T-helper 22 cell (primary cell): Measurements from ENCODE around the gene HDAC4.

Experiments
- DNase-seq: peaks from one replicate; pipeline ENCODE4 v3.0.0-alpha.2; 2020; ENCODE audit warnings: low read depth

The HDAC4 gene

DNA sequence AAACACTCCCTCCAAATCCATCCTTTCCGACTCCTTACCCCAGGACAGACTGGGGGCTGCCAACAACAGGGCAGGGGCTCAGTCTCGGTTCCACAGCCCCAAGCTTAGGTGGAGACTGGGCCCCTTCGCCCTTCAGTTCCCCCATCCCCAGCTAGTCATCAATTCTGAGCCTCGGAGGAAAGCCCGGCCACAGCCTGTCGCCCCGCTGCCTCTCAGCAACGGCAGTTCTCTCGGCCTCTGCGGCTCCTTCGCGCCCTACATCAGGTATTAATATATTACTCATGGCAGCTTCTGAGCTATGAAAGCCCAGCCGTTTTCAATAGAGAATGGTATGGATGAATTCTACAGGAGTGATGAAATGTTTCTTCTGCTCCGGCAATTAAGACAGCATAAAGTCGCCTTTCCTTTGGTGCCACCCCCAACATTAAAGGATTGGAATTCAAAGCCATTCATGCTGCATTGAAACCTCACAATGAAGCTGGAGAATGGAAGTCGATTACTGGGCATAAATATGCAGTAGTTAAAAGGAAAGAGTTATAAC, 2.8 kb downstream of the HDAC4 start:
- no peak for DNase-seq

DNA sequence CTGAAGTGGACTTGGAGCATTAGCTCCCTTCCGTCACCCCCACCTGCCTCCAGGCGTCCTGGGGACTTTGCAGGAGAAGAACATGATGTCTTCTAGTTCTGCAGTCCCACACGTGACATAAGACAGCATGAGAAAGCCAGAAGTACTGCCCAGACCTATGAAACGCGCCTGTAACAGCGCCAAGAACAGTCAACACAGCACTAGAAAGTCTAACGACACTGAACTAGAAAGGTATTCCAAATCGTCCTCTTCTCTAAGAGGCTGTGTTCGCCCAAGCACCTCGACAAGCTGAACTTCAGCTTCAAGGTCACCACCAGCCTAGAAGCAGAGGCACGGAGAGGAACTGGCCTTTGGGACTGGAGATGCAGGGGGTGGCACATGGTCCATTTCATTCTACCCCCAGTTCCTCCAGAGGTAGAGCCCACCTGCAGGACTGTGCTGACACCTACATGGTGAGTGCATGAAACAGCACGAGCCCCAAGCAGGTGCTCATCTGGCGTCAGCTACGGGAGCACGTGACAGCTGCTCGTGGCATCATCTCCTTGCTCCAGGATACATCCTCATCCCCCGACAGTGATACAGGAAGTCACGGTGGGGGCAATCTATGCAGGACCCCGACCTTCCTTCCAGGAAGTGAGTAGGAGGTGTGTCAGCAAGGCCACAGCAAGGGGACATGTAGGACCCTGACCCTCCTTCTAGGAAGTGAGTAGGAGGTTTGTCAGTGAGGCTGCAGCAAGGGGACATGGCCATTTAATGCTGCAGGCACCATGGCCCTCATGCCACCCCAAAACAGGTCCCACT, 3.7 kb downstream of the HDAC4 start:
- no peak for DNase-seq

DNA sequence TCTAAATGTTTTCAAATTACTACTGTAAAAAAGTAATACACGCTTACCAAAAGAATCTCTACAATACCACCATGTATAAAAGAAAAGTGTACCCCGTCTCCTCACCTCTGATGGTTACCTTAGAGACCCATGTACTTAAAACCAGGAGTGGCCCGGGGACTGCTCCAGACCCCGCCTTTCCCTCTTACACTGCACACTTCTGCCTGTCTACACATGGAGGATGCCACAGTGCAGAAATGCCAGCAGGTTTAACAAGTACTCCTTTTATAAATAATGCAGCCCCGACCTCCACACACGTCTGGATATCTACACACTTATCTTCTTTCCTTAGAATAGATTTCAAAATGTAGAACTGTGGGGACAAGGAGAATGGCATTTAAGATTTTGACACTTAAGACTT, 5.3 kb downstream of the HDAC4 start:
- DNase-seq, result no peak

DNA sequence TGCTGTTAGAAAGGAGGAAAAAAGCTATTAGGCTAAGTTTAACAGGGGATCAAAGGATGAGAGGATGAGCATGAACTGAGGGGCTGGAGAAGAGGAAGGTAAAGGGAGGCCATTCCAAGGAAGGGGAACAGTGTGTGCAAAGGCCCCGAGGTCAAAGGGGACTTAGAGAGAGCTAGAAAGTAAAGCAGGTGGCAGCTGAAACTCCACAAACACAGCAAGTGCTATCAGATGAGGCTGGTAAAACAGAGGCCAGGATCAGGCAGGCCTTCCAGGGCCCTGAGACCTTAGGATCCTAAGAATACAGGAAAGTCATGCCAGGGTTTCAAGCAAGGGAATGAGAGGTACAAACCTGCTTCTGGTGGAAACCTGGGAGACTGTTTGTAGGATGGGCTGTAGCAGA, 5.8 kb downstream of the HDAC4 start:
- DNase-seq, result no peak

DNA sequence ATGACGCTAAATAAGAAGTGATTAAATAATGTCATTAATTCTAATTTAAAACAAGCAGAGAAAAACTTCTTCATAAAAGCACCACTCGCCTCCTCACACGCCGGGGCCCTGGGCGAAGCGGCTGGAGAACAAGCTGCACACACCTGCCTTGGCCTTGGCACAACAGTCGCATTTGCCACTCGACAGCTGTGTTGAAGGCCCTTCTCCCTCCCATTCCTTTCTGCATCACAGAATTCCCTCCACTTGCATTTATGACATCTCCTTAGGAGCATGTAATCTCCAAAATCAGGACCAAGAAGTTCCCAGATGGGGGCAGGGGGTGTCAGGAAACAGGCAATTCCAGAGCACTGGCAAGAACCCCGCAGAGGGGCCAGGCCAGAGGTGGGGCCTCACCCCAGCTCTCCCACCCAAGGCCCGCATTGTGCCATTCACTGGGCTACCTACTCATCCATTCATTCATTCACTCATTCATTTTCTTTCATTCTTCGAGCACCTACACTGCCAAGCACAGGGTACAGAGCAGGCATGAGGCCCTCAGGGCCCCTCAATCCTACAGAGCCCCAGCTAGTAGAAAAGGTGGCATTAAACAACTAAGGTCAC, 6.4 kb downstream of the HDAC4 start:
- DNase-seq, result no peak

DNA sequence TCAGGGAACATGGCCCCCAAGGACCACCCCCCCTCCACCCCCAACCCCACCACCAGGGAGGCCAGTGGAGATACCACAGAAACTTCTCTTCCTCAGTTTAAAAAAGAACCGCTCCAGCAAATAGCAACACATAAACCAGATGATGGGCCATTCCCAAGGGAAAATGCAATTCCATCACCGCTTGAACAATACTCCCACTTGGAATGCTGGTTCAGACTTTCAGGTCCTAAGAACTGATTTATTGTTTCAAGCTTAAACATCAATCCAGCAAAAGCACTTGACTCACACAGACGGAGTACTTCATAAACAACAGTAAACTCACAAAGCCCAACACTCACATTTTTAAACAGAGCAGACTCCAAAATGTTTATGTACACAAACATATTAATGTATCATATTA, 6.9 kb downstream of the HDAC4 start:
- no peak for DNase-seq

DNA sequence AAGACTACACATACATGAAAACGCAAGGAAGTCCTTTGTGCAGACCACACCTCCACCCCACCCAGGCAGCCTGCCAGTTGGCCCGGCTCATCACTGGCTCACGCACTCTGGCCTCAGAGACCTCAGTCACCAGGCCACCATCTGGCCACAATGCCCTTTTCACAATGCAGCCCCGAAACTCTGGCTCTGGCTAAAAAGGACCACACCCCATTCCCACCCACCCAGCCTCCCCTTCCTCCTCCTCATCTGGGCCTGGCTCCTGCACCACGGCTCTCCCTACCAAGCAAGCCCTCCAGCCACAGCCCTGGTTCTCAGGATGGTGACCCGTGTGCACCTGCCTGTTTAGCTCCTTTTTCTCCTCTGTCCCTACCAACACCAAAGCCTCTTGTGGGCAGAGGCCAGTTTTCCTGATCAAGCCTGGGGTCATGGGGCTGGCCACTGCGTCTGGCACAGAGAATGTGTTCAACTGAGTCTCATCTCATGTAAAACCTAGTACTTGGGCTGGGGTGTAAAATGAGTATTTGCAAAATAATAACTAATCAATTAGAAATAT, 7.4 kb downstream of the HDAC4 start:
- DNase-seq, result no peak

DNA sequence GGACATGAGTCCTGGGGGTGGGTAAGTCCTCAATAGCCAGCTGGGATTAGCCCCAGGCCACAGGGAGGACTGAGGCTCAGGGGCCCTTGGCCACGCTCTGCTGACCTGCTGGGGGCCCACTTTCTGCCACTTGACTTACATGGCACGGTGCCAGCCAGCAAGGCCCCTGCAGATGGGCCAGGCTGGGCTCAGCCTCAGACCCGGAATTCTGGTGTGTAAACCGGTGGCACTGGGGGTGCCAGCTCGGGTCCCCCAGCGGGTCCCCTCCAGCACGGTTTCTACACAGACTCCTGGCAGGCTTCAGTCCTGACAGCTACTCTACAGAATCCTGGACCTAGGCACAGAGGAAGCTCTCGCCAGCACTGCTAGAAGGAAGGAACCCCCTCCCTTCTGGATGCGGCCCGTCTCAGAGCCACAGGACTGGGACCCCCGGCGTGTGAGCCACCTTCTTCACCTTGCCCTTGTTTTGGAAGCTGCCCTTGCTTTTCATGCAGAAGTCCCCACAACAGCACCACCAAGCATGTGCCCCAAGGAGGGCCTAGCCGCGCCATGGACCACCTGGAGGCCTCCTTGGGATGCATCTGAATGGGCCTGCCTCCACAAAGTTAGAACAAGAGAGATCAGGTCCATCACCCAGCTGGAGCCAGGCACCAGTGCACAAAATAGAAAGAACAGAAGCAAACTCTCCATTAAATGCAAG, 8.0 kb downstream of the HDAC4 start:
- no peak for DNase-seq

DNA sequence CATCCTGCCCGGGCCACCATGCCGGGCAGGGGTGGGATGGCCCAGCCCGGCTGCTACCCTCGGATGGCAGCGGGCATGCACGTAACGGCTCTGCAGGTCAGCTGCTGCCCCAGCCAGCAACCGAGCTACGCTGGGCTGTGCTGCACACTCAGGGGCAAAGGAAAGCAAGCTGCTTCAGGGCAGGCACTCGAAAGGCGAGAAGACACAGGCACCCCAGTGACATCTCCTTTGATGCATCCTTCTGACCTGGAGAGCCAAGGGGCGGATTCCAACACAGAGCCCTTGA, 8.8 kb downstream of the HDAC4 start:
- DNase-seq, result no peak

DNA sequence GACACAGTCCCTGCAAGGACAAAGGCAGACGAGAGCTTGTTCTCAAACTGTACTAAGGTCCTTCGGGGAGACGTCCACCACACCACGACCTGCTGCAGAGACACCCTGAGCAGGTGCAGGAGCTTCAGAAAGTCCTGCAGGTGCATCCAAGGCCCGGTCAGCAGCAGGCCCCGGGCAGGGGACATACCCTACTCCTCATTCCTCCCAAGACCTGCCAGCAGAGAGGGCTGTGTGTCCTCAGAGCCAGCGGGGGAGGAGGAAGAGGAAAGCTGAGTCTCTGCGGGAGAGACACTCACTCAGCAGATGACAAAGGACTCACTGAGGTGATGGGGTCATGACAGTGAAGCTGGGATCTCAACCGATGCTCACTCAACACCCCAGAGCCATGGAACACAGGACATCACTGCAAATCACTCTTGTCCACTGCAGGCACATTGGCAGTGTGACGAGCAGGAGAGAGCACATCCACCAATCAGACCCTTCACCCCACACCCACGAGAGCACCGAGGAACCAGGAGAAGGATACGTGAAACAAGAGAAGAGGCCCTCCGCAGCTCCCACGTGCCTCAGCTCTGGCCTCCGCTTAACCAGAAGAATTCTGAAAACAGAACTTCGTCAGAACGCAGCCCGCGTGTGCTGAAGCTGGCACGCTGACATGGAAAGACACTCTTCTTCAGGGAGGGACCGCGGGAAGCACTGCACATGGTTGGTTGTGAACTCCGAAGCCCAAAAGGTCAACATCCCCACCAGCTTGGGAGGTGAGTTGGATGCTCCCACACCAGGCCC, 9.3 kb downstream of the HDAC4 start:
- DNase-seq, result no peak

DNA sequence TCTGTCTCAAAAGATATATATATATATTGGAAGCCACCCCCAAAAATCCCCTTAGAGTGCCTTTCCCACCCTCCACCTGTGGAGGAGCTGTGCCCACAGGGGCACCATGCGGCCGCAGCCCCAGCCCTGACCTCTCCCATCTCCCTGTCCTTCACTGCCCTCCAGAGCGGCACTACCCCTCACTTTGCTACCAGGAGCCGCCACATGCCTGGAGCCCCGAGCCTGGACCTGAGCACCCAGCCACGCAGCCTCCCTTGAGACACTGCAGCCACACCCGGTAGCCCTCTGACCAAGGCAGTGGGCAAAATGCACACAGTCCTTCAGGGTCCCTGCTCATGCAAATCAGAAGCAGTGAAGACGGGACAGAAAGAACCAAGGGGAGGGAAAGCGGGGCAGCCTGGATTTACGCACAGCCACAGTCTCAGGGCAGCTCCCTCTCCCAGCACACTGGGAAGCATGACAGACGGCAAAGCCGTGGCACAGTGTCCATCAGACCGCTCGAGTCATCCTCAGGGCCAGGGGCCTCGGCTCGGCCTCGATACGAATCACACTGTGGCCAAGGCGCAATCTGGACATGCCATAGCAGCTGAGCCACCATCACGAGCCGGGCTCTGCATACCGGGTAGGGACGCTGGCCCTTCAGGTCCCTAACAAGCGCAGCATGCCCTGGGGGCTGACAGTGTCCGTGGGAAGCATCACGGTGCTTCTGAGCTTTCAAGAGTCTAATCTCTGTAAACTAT, 10.1 kb downstream of the HDAC4 start:
- no peak for DNase-seq

DNA sequence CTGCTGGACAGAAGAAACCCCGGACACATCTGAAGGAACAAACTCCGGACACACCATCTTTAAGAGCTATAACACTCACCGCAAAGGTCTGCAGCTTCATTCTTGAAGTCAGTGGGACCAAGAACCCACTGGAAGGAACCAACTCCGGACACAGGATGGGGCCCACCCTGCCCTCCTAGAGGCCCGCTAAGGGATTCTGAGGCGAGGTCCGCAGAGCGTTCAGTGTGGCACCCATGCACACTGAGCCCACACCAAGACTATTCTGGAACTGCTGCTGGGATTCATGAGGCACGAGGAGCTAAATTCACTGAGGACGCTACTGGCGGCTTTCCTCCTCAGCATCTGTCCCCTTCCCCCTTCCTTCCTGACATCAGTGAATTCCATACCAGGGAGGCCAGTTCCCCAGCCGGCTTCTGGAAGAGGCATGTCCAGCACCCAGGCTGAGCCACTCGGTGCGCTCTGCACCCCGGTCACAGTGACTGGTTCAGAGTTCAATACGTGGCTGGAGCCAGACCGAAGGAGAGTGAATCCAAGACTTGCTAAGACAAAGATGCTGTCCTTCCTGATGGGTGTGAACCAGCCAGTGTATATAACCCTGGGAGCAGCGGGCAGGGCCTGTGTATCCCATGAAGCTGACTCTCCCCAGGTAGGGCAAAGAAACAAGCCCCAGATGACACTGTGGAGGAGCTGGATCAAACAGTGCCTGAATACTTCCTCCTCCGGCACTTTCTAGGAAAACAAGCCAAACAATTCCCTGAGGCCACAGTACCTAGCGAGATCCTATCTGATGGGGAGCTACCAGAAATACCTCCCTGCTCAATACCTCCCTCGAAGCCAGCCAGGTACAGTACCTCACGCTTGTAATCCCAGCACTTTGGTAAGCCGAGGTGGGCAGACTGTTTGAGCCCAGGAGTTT, 11.1 kb downstream of the HDAC4 start:
- no peak for DNase-seq

DNA sequence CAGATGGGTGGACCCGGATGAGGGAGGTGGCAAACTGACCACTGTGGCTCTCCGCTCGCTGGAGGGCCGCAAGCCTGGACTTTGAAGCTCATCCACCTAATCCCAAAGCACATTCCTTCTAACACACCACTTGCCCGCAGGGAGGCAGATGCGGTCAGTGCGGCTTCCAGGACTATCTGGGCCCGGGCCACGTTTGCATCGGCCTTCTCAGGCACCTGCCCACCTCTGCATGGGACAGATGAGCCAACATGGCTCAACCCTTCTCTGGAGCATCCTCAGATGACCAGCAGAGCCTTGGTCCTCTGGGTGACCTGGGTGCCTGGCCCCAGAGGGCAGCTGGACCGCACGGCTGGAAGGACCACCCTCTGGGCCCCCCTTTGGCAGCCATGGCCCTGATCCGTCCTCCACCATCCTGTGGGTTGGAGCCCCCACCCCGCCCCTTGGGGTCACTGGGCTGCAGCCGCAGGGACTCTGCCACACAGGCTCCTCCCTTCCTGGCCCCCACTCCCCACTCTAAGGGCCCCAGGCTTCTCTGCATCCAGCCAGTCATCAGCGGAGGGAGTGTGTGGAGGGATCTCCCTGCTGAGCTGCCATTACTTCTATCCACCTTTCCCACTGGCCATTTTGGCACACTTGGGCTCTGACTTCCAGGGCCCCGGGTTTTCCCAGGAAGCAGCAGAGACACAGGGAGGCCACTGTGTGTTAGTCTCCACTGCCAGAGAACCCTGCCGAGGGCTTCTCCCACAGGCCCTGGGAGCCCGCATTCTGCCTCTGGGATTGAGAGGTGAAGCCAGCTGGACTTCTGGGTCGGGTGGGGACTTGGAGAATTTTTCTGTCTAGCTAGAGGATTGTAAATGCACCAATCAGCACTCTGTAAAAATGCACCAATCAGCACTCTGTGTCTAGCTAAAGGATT, 12.3 kb downstream of the HDAC4 start:
- DNase-seq, result no peak

DNA sequence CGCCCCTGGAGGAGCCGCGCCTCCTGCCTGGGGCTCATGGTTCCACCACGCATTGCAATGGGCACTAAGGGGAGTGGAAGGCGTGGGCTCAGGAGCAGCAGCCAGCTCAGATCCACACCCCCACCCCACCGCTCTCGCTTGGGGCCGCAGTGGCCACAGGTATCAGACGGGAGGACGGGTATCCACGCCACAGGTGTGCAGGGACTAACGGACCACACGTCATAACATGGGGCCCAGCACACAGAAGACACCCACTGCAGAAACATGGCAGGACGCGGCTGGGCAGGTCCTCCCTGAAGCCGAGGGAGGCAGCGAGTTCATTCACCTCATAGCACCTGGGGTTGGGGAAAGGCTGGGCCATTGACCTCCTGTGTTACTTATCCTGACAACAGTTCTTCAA, 13.0 kb downstream of the HDAC4 start:
- DNase-seq, result no peak

DNA sequence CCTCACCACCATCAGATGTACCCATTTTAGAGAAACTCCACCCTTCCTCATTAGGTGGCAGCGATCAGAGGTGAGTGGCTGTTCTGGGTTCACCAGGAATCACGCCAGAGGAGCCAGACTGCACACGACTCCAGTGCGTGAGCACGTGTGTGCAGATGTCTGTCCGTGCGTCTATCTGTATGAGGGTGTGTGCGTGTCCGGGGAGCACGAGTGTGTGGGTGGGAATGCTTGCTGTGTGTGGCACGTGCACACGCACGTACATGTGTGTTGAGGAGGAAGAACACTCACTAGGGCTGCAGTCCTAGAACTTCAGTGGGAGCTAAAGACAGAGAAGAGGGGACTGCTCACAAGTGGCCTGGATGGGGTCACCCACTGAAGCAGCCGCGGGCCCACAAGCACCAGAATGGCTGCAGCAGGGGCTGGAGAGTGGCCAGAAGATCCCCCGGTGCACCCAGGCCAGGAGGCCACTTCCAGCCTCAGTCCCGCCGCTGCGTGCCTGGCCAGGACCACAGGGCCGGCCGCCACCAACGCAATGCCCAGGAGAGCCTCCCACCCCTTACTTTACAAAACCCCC, 13.9 kb downstream of the HDAC4 start:
- no peak for DNase-seq

DNA sequence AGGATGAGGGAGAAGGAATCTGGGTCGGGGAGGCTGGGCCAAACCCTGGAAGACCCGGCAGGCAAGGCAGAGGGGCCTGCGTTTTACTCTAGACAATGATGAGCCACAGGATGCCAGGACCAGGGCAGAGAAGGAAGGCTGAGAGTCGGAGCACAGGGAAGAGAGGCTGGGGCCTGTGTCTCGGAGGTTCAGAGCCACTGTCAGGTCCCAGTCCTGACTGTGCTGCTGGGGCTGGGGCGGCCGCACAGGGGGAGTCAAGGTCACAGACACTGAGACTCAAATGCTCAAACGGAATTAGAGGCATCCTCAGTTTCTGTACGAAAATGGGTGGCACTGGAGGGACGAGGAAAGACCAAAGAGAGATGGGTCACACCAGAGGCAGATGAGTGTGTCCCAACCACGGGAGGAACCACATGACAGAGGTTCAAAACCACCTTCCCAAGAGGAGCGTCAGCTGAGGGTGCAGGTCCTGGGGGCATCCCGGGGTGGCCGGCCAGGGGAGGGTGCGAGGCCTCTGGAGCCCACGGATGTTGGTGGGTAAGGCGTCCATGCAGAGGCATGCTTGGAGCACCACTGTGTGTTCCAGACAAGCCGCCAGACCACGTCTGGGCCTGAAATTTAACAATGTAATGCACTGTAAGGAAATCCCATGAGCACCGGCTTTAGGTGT, 14.7 kb downstream of the HDAC4 start:
- DNase-seq, result no peak

DNA sequence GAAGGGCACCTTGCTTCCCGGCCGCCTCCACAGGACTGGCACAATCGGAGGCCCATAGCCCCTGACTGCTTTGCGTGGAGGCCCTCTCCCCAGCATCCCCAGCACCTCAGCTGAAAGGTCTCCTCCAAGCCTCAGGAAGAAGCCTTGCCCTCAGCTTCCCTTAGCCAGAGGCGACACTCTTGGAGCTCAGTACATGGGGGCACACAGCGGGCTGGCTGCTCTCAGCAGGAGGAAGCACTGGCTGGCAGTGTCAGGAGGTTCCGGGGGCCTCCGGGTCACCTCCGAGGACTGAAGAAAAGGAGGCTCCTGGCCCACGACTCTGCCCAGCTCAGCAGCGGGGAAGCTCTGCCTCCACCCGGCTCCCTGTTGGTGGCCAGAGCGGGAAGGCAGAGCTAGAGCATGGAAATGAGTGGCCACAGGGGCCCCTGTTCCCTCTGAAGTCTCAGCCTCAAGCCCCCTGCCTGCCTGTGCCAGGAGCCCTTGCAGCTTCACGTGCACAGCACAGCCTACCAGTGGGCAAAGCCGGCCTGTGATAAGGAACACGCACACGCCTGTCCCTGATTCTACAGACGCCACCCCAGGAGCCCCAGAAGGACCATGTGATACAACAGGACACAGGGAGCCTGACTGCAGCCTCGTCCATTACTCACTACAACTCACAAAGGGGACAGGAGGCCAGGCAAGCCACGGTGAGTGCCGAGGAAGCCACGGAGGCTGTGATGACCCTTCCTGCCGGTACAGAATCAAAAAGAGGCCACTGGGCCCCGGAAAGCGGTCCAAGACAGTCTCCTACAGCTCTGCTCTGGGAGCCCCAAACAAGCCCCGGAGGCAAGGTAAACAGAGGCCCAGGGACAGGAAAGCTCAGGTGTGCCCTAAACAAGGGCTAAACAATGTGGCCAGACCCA, 15.5 kb downstream of the HDAC4 start:
- no peak for DNase-seq
